SJCRH30 (cell line): ENCODE results near the gene NELL2. TPM values are rescaled to one million over a fixed set of nuclear protein-coding genes. Genes with fewer than 3 reads are reported as not detected.
"Not testable (repeated sequence)": the region's sequence is repeated elsewhere in the genome, so short reads cannot be mapped to it uniquely, and the experiment has no call there.

Experiments
- DNase-seq, 2 experiments: peaks; one replicate each; pipeline ENCODE4 v3.0.0-alpha.2; 2015 to 2020
- H3K27ac ChIP-seq: fragments of 250-450 bp; sonication (Bioruptor Pico); 2 replicates; pipeline ENCODE4 v1.5.1; 2020; ENCODE audit warnings: mild to moderate bottlenecking, moderate library complexity
- H3K27me3 ChIP-seq: fragments of 250-450 bp; sonication (Bioruptor Pico); 2 replicates; pipeline ENCODE4 v1.5.1; 2020; ENCODE audit warnings: mild to moderate bottlenecking, moderate library complexity
- H3K36me3 ChIP-seq: fragments of 250-450 bp; sonication (Bioruptor Pico); 2 replicates; pipeline ENCODE4 v1.5.1; 2020; ENCODE audit warnings: mild to moderate bottlenecking, moderate library complexity
- H3K4me1 ChIP-seq: fragments of 250-450 bp; sonication (Bioruptor Pico); 2 replicates; pipeline ENCODE4 v1.5.1; 2020; ENCODE audit warnings: mild to moderate bottlenecking, moderate library complexity
- H3K4me3 ChIP-seq: fragments of 250-450 bp; sonication (Bioruptor Pico); 2 replicates; pipeline ENCODE4 v1.5.1; 2020; ENCODE audit warnings: mild to moderate bottlenecking, moderate library complexity
- H3K9me3 ChIP-seq: fragments of 250-450 bp; sonication (Bioruptor Pico); replicated peaks from 2 replicates; pipeline ENCODE4 v1.5.1; 2020; ENCODE audit warnings: mild to moderate bottlenecking, moderate library complexity
- total RNA-seq: library from RNA; depleted of rRNA; stranded (reverse); fragments of >200 nt; shearing (Covaris generic); gene quantifications from 2 replicates; pipeline ENCODE4 v1.2.3, GENCODE V29; 2014

The NELL2 gene
- total RNA-seq, 1 experiment from 2014 or later = 2.7 TPM

DNA sequence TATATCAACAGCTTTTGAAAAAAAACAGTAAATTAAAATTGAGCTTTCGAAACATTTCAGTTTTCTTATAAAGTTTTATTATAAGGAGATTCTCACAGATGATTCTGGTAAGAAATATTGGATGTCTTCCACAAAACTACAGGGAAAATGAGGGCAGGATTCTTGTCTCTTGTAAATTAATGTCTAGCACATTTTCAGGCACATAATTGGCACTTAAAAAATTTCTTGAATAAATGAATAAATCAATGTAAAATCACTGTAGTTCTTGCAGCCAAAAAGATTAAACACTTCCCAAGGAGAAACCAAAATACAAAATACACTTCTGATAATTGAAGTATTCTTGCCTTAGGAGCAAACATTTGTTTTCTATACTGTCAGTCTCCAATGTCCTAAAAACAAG, 164.4 kb downstream of the NELL2 start:
- H3K27ac ChIP-seq = no peak overlapping the region
- no peaks in the 10 kb centered on the region for H3K27me3 ChIP-seq
- no peaks in the 10 kb centered on the region for H3K36me3 ChIP-seq

GRCh38 chr12:44709166-44709565, 166.9 kb downstream of the NELL2 start:
- DNase-seq = no peak
- Histone ChIP-seq H3K27ac (no peak overlapping the region), H3K4me3 (no peak overlapping the region), H3K36me3 (no peaks in the 10 kb centered on the region), H3K4me1 (no peaks in the 10 kb centered on the region), H3K9me3 (no peaks in the 10 kb centered on the region), H3K27me3 (peaks cover 3% of the 10 kb centered on the region; the same call in 1 of the 2 replicates)

More for the DNA sequence above, 164.4 kb downstream of the NELL2 start:
- no peaks in the 10 kb centered on the region for H3K9me3 ChIP-seq
- no peak overlapping the region for H3K4me3 ChIP-seq
- H3K4me1 ChIP-seq = no peaks in the 10 kb centered on the region
- DNase-seq = no peak

- no peaks in the 10 kb centered on the region for H3K4me1 ChIP-seq
- DNase-seq = no peak
- H3K27me3 ChIP-seq = peaks cover 3% of the 10 kb centered on the region; the same call in 1 of the 2 replicates
- H3K27ac ChIP-seq = no peak overlapping the region
- H3K4me3 ChIP-seq = no peak overlapping the region
- no peaks in the 10 kb centered on the region for H3K9me3 ChIP-seq
- H3K36me3 ChIP-seq = no peaks in the 10 kb centered on the region
These were observed 167.9 kb downstream of the NELL2 start for GRCh38 chr12:44708218-44708617.

- H3K9me3 ChIP-seq = no peaks in the 10 kb centered on the region
- H3K4me3 ChIP-seq = no peak overlapping the region
- H3K27ac ChIP-seq = no peak overlapping the region
- H3K27me3 ChIP-seq = peaks cover 3% of the 10 kb centered on the region; the same call in 1 of the 2 replicates
- no peaks in the 10 kb centered on the region for H3K36me3 ChIP-seq
- H3K4me1 ChIP-seq = no peaks in the 10 kb centered on the region
- no peak for DNase-seq
These were observed 172.8 kb downstream of the NELL2 start for GRCh38 chr12:44703182-44703910.

- no peak overlapping the region for H3K4me3 ChIP-seq
- H3K27ac ChIP-seq = no peak overlapping the region
- H3K4me1 ChIP-seq = no peaks in the 10 kb centered on the region
- H3K9me3 ChIP-seq = no peaks in the 10 kb centered on the region
- no peaks in the 10 kb centered on the region for H3K36me3 ChIP-seq
- no peaks in the 10 kb centered on the region for H3K27me3 ChIP-seq
- no peak for DNase-seq
These were observed 178.6 kb downstream of the NELL2 start for GRCh38 chr12:44697511-44697910.

DNA sequence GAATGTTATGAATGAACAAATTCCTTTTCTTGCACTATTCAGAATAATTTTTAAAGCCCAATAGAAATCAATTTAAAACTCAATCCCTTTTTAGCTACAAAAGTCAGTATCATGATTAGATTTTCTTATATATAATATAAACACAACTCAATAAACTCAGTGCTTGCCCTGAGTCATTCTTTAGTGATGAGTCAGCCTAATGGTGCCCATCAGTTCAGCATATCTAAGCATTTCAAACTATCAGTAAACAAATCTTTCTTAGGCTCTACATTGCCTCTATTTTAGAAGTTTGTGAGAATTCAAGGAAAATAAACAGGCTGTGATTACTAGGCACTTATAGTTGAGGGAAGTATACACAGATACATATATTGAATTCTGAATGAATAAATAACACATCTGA, 179.6 kb downstream of the NELL2 start:
- DNase-seq = no peak
- no peaks in the 10 kb centered on the region for H3K27me3 ChIP-seq
- no peak overlapping the region for H3K27ac ChIP-seq
- no peaks in the 10 kb centered on the region for H3K36me3 ChIP-seq
- no peak overlapping the region for H3K4me3 ChIP-seq
- no peaks in the 10 kb centered on the region for H3K9me3 ChIP-seq
- no peaks in the 10 kb centered on the region for H3K4me1 ChIP-seq

- no peak overlapping the region for H3K27ac ChIP-seq
- H3K36me3 ChIP-seq = no peaks in the 10 kb centered on the region
- no peaks in the 10 kb centered on the region for H3K4me1 ChIP-seq
- no peaks in the 10 kb centered on the region for H3K27me3 ChIP-seq
- no peaks in the 10 kb centered on the region for H3K9me3 ChIP-seq
- H3K4me3 ChIP-seq = no peak overlapping the region
- no peak for DNase-seq
These were observed 182.1 kb downstream of the NELL2 start for GRCh38 chr12:44694017-44694416.

- DNase-seq = no peak
- H3K27me3 ChIP-seq = no peaks in the 10 kb centered on the region
- H3K9me3 ChIP-seq = 0 out of 2 replicates have a peak, but pooled peaks cover 3% of the 10 kb centered on the region
These were observed 186.5 kb downstream of the NELL2 start for GRCh38 chr12:44689587-44689986.

GRCh38 chr12:44686821-44687432, 189.2 kb downstream of the NELL2 start:
- H3K4me1 ChIP-seq, H3K4me3 ChIP-seq, H3K27me3 ChIP-seq, H3K9me3 ChIP-seq, H3K36me3 ChIP-seq, DNase-seq, H3K27ac ChIP-seq: not testable (repeated sequence)

More at GRCh38 chr12:44689587-44689986, 186.5 kb downstream of the NELL2 start:
- Histone ChIP-seq H3K27ac (no peak overlapping the region), H3K36me3 (no peaks in the 10 kb centered on the region), H3K4me3 (no peak overlapping the region), H3K4me1 (no peaks in the 10 kb centered on the region)

DNA sequence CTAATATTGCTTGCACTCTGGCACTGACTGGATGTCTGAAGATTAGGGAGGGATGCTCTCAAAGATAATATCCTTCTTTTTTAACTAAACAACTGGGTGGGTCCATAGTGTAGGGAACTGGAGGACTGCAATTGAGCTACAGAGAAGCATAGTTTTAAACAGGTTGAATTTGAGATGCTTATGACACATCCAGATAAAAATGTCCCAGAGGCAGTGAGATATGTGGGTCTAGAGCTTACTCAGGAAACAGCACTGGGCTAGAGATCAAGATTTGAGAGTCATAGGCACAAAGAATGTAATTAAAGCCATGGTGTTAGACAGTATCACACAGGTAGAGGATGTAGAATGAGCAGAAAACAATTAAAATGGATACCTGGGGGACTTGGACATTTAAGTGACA, 198.4 kb downstream of the NELL2 start:
- no peak for DNase-seq
- no peaks in the 10 kb centered on the region for H3K36me3 ChIP-seq
- H3K4me1 ChIP-seq = no peaks in the 10 kb centered on the region
- H3K9me3 ChIP-seq = no peaks in the 10 kb centered on the region
- H3K27me3 ChIP-seq = no peaks in the 10 kb centered on the region
- no peak overlapping the region for H3K4me3 ChIP-seq
- H3K27ac ChIP-seq = no peak overlapping the region

- Histone ChIP-seq H3K36me3 (no peaks in the 10 kb centered on the region), H3K4me3 (no peak overlapping the region), H3K27ac (no peak overlapping the region), H3K9me3 (peaks cover 2% of the 10 kb centered on the region; the same call in 1 of the 2 replicates), H3K27me3 (no peaks in the 10 kb centered on the region), H3K4me1 (no peaks in the 10 kb centered on the region)
- no peak for DNase-seq
These were observed 201.2 kb downstream of the NELL2 start for GRCh38 chr12:44674875-44675274.

- Histone ChIP-seq H3K4me3 (no peak overlapping the region), H3K9me3 (peaks cover 4% of the 10 kb centered on the region; the same call in 1 of the 2 replicates), H3K4me1 (no peaks in the 10 kb centered on the region), H3K36me3 (no peaks in the 10 kb centered on the region), H3K27ac (no peak overlapping the region), H3K27me3 (no peaks in the 10 kb centered on the region)
- DNase-seq = no peak
These were observed 202.3 kb downstream of the NELL2 start for GRCh38 chr12:44673811-44674210.

DNA sequence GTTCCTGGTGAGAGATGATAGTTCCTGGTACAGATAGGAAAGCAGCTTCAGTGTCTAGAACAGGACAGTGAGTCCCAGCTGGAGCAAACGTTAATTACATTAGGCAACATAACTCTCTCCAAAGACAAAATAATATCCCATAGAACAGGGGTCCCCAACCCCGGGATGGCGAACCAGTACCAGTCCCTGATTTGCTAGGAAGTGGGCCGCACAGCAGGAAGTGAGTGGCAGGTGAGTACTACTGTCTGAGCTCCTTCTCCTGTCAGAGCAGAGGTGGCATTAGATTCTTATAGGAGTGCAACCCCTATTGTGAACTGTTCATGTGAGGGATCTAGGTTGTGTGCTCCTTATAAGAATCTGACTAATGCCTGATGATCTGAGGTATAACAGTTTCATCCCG, 204.1 kb downstream of the NELL2 start:
- Histone ChIP-seq H3K4me3 (no peak overlapping the region), H3K27me3 (no peaks in the 10 kb centered on the region), H3K36me3 (no peaks in the 10 kb centered on the region), H3K4me1 (no peaks in the 10 kb centered on the region), H3K9me3 (peaks cover 4% of the 10 kb centered on the region; the same call in 1 of the 2 replicates), H3K27ac (no peak overlapping the region)
- no peak for DNase-seq

- DNase-seq = no peak
- Histone ChIP-seq H3K36me3 (no peaks in the 10 kb centered on the region), H3K27me3 (no peaks in the 10 kb centered on the region; the same call in 1 of the 2 replicates), H3K9me3 (peaks cover 4% of the 10 kb centered on the region; the same call in 1 of the 2 replicates), H3K4me3 (no peak overlapping the region), H3K27ac (no peak overlapping the region), H3K4me1 (no peaks in the 10 kb centered on the region)
These were observed 207.7 kb downstream of the NELL2 start for GRCh38 chr12:44668443-44668842.

DNA sequence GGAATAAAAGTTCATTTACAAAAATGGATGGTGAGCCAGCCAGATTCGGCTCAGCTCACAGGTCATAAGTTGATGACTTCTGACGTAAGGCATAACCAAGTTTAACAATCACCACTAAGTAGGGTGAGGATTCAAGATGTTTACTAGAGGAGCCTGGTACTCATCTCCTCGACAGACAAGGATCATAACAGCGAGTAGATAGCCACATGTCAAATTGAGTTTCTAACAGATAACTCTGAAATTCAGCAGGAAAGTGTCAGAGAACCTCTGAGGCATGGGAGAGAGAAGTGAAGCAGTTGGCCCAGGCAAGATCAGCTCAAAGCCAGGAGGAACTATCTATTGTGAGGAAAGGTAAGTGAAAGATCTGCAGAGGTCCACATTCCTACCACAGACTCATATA, 208.7 kb downstream of the NELL2 start:
- no peaks in the 10 kb centered on the region for H3K36me3 ChIP-seq
- no peak for DNase-seq
- H3K27ac ChIP-seq = no peak overlapping the region
- H3K4me3 ChIP-seq = no peak overlapping the region
- H3K9me3 ChIP-seq = peaks cover 4% of the 10 kb centered on the region; the same call in 1 of the 2 replicates
- H3K4me1 ChIP-seq = no peaks in the 10 kb centered on the region
- H3K27me3 ChIP-seq = no peaks in the 10 kb centered on the region; the same call in 1 of the 2 replicates
